IMR-90 (cell line): Measurements from ENCODE around the gene MRC2. TPM values are rescaled to one million over a fixed set of nuclear protein-coding genes. Genes with fewer than 3 reads are reported as not detected.

Source experiments
- ATAC-seq: fragments of 200-7000 bp; cut with Tn5 transposase; 2 replicates; pipeline ENCODE4 v1.9.1; 2020; ENCODE audit warnings: low read depth, mild to moderate bottlenecking, moderate library complexity
- BruUV-seq: library from RNA; stranded (reverse); fragments of 400-500 nt; replicated peaks from 2 replicates; lab custom pipeline; 2021; lab: Mats Ljungman, UMichigan
- CTCF ChIA-PET: fragments of 300-600 bp; formaldehyde crosslinking; extraction: SDS; loops from one replicate; lab custom pipeline; 2021; ENCODE audit warnings: antibody characterized with exemption; lab: Yijun Ruan, JAX
- POLR2A ChIA-PET: fragments of 300-600 bp; sonication (Branson Sonifier 250); formaldehyde crosslinking; loops from one replicate; lab custom pipeline; 2022; ENCODE audit warnings: antibody characterized with exemption; ENCODE audit not compliant: unreplicated experiment; lab: Charles Lee
- DNase-seq: peaks from one replicate; pipeline ENCODE4 v3.0.0; 2013
- H2AFZ ChIP-seq: replicated peaks from 2 replicates; pipeline ENCODE3; 2013; ENCODE audit warnings: low read length, mild to moderate bottlenecking; ENCODE audit not compliant: poor library complexity
- H2AK5ac ChIP-seq: 2 replicates; pipeline ENCODE4 v1.6.1; 2013; ENCODE audit warnings: low read depth, low read length, inconsistent platforms
- H2AK9ac ChIP-seq: replicated peaks from 2 replicates; pipeline ENCODE3; 2013; ENCODE audit warnings: mild to moderate bottlenecking, low read depth, low read length, moderate library complexity; ENCODE audit not compliant: poor library complexity
- H2BK120ac ChIP-seq: 2 replicates; pipeline ENCODE4 v1.6.1; 2013; ENCODE audit warnings: low read depth, low read length, inconsistent platforms
- H2BK15ac ChIP-seq: 3 replicates; pipeline ENCODE4 v1.6.1; 2013; ENCODE audit warnings: low read depth, low read length, inconsistent platforms
- H2BK20ac ChIP-seq: 2 replicates; pipeline ENCODE4 v1.6.1; 2013; ENCODE audit warnings: low read depth, mild to moderate bottlenecking, inconsistent platforms, low read length, moderate library complexity
- H2BK5ac ChIP-seq: 2 replicates; pipeline ENCODE4 v1.6.1; 2013; ENCODE audit warnings: mild to moderate bottlenecking, low read depth, low read length, inconsistent platforms; ENCODE audit not compliant: poor library complexity, severe bottlenecking
- H3K14ac ChIP-seq: replicated peaks from 2 replicates; pipeline ENCODE4 v1.6.1; 2013; ENCODE audit warnings: low read depth, low read length, inconsistent platforms
- H3K18ac ChIP-seq: 2 replicates; pipeline ENCODE4 v1.6.1; 2013; ENCODE audit warnings: low read depth, low read length, control low read depth
- H3K23ac ChIP-seq: 2 replicates; pipeline ENCODE4 v1.6.1; 2013; ENCODE audit warnings: low read depth, low read length, inconsistent platforms
- H3K27ac ChIP-seq: 2 replicates; pipeline ENCODE4 v1.5.1; 2013; ENCODE audit warnings: mild to moderate bottlenecking, control low read depth, low read length; ENCODE audit not compliant: insufficient read depth
- H3K27me3 ChIP-seq: 2 replicates; pipeline ENCODE4 v1.6.1; 2013; ENCODE audit warnings: low read length; ENCODE audit not compliant: control insufficient read depth, insufficient read depth
- H3K36me3 ChIP-seq: 2 replicates; pipeline ENCODE4 v1.6.1; 2013; ENCODE audit warnings: low read length, mixed read lengths; ENCODE audit not compliant: control insufficient read depth, insufficient read depth
- H3K4ac ChIP-seq: 2 replicates; pipeline ENCODE4 v1.6.1; 2013; ENCODE audit warnings: low read depth, low read length, inconsistent platforms
- H3K4me1 ChIP-seq: 2 replicates; pipeline ENCODE4 v1.6.1; 2013; ENCODE audit warnings: low read length, mixed read lengths; ENCODE audit not compliant: control insufficient read depth, insufficient read depth
- H3K4me2 ChIP-seq: 2 replicates; pipeline ENCODE4 v1.6.1; 2013; ENCODE audit warnings: low read depth, mild to moderate bottlenecking, control low read depth, low read length, moderate library complexity
- H3K4me3 ChIP-seq: 2 replicates; pipeline ENCODE4 v1.5.1; 2013; ENCODE audit warnings: low read depth, mild to moderate bottlenecking, control low read depth, low read length, moderate library complexity; ENCODE audit not compliant: insufficient read depth
- H3K56ac ChIP-seq: 2 replicates; pipeline ENCODE4 v1.6.1; 2013; ENCODE audit warnings: low read length, inconsistent platforms; ENCODE audit not compliant: insufficient read depth; ENCODE audit errors: extremely low read depth
- H3K79me1 ChIP-seq, 2 experiments: 2 replicates each; pipeline ENCODE4 v1.6.1; 2013; ENCODE audit warnings: low read length in 2 of 2, inconsistent platforms in 1 of 2, low read depth in 1 of 2
- H3K9ac ChIP-seq: 2 replicates; pipeline ENCODE4 v1.6.1; 2013; ENCODE audit warnings: low read depth, low read length, control low read depth
- H3K9me1 ChIP-seq: 2 replicates; pipeline ENCODE4 v1.6.1; 2013; ENCODE audit warnings: low read length, inconsistent platforms; ENCODE audit not compliant: insufficient read depth
- H3K9me3 ChIP-seq: 2 replicates; pipeline ENCODE4 v1.6.1; 2013; ENCODE audit warnings: low read length; ENCODE audit not compliant: control insufficient read depth, insufficient read depth
- H4K20me1 ChIP-seq: 2 replicates; pipeline ENCODE4 v1.6.1; 2013; ENCODE audit warnings: low read length, inconsistent platforms; ENCODE audit not compliant: insufficient read depth
- H4K5ac ChIP-seq: 2 replicates; pipeline ENCODE4 v1.6.1; 2013; ENCODE audit warnings: mild to moderate bottlenecking, low read depth, low read length, control low read depth
- H4K8ac ChIP-seq, 2 experiments: 2 replicates each; pipeline ENCODE4 v1.6.1; 2013; ENCODE audit warnings: low read depth in 2 of 2, low read length in 2 of 2, control low read depth in 1 of 2, inconsistent platforms in 1 of 2
- H4K91ac ChIP-seq: 2 replicates; pipeline ENCODE4 v1.6.1; 2013; ENCODE audit warnings: low read depth, low read length, inconsistent platforms; ENCODE audit not compliant: insufficient read depth
- BHLHE40 ChIP-seq: fragments of 150-350 bp; IDR thresholded peaks from 2 replicates; pipeline ENCODE4 v1.6.1; 2016; ENCODE audit warnings: mild to moderate bottlenecking, low read depth, low read length
- CEBPB ChIP-seq: IDR thresholded peaks from 2 replicates; pipeline ENCODE4 v1.6.1; 2012; ENCODE audit warnings: low read depth, low read length, improper control_type of control experiment
- CHD1 ChIP-seq: IDR thresholded peaks from 2 replicates; pipeline ENCODE4 v1.6.1; 2012; ENCODE audit warnings: low read depth, low read length, improper control_type of control experiment
- FOS ChIP-seq: fragments of 150-350 bp; IDR thresholded peaks from 2 replicates; pipeline ENCODE4 v1.6.1; 2016; ENCODE audit warnings: low read depth, low read length
- MAFK ChIP-seq: IDR thresholded peaks from 2 replicates; pipeline ENCODE4 v1.6.1; 2012; ENCODE audit warnings: low read depth, low read length, improper control_type of control experiment
- MAZ ChIP-seq: IDR thresholded peaks from 2 replicates; pipeline ENCODE4 v1.6.1; 2012; ENCODE audit warnings: low read depth, mild to moderate bottlenecking, low read length, improper control_type of control experiment, moderate library complexity, borderline replicate concordance
- MXI1 ChIP-seq: IDR thresholded peaks from 2 replicates; pipeline ENCODE4 v1.6.1; 2012; ENCODE audit warnings: low read depth, mild to moderate bottlenecking, low read length, moderate library complexity, borderline replicate concordance
- NFE2L2 ChIP-seq: fragments of 150-350 bp; IDR thresholded peaks from 2 replicates; pipeline ENCODE4 v1.6.1; 2016; ENCODE audit warnings: low read depth, mild to moderate bottlenecking, low read length
- POLR2A ChIP-seq: IDR thresholded peaks from 2 replicates; pipeline ENCODE4 v1.6.1; 2012; ENCODE audit warnings: mild to moderate bottlenecking, low read depth, low read length
- RAD21 ChIP-seq: IDR thresholded peaks from 2 replicates; pipeline ENCODE4 v1.6.1; 2012; ENCODE audit warnings: low read length, improper control_type of control experiment
- RCOR1 ChIP-seq: IDR thresholded peaks from 2 replicates; pipeline ENCODE4 v1.6.1; 2012; ENCODE audit warnings: mild to moderate bottlenecking, low read length, improper control_type of control experiment; ENCODE audit not compliant: insufficient replicate concordance
- RFX5 ChIP-seq: IDR thresholded peaks from 2 replicates; pipeline ENCODE4 v1.8.0; 2012; ENCODE audit warnings: low read depth, mild to moderate bottlenecking, low read length, moderate library complexity
- SMC3 ChIP-seq: fragments of 150-350 bp; IDR thresholded peaks from 2 replicates; pipeline ENCODE4 v1.6.1; 2016; ENCODE audit warnings: low read depth, mild to moderate bottlenecking, antibody characterized with exemption, low read length, moderate library complexity
- WGBS, 2 experiments: methylation state at CpG; one replicate each; pipeline versions ENCODE4 v1.1.5 to v1.1.7; 2013; ENCODE audit warnings: missing lambda C conversion rate in 2 of 2; ENCODE audit not compliant: insufficient read length in 1 of 2; ENCODE audit errors: extremely low coverage in 2 of 2; 5-methylcytosine and 5-hydroxymethylcytosine counted together
- dilution Hi-C: fragments of 300-500 bp; cut with HindIII; formaldehyde crosslinking; loops from one replicate; pipeline ENCODE4 v1.14.3; 2018; ENCODE audit warnings: low sequenced_read_pairs; ENCODE audit not compliant: unreplicated experiment
- in situ Hi-C: fragments of 300-500 bp; cut with MboI; formaldehyde crosslinking; loops from 3 replicates; pipeline ENCODE4 v1.14.3; 2019; ENCODE audit warnings: low sequenced_read_pairs, inconsistent platforms, mixed read lengths
- intact Hi-C: fragments of 100-400 bp; cut with micrococcal nuclease; formaldehyde crosslinking; loops from 2 replicates; pipeline ENCODE4 v1.10.0; 2022
- polyA plus RNA-seq, 3 experiments: library from polyadenylated mRNA; depleted of rRNA; stranded (reverse); fragments of >200 nt; gene quantifications; 2 replicates each; pipeline ENCODE4 v1.2.3, GENCODE V29; 2012; ENCODE audit warnings: low replicate concordance in 1 of 3
- total RNA-seq: library from RNA; depleted of rRNA; stranded (reverse); fragments of >200 nt; gene quantifications from 2 replicates; pipeline ENCODE4 v1.2.3, GENCODE V29; 2012
- TF ChIP-seq, protein P1 (sequence below): conservative IDR thresholded peaks from 2 replicates; pipeline ENCODE4 v1.5.1; 2012; ENCODE audit warnings: mild to moderate bottlenecking, low read depth, low read length, improper control_type of control experiment
- TF ChIP-seq, protein P2 (sequence below): fragments of 150-350 bp; IDR thresholded peaks from 2 replicates; pipeline ENCODE4 v1.6.1; 2017; ENCODE audit warnings: mild to moderate bottlenecking, antibody characterized with exemption, low read length, low read depth
- TF ChIP-seq, protein P3 (sequence below): fragments of 150-350 bp; IDR thresholded peaks from 2 replicates; pipeline ENCODE4 v1.6.1; 2016; ENCODE audit warnings: low read depth, mild to moderate bottlenecking, low read length, moderate library complexity, borderline replicate concordance

Gene MRC2
- total and polyA plus RNA-seq, 2 of the 4 experiments (the other 2 are of a cell fraction): 39.3 to 137 TPM

DNA sequence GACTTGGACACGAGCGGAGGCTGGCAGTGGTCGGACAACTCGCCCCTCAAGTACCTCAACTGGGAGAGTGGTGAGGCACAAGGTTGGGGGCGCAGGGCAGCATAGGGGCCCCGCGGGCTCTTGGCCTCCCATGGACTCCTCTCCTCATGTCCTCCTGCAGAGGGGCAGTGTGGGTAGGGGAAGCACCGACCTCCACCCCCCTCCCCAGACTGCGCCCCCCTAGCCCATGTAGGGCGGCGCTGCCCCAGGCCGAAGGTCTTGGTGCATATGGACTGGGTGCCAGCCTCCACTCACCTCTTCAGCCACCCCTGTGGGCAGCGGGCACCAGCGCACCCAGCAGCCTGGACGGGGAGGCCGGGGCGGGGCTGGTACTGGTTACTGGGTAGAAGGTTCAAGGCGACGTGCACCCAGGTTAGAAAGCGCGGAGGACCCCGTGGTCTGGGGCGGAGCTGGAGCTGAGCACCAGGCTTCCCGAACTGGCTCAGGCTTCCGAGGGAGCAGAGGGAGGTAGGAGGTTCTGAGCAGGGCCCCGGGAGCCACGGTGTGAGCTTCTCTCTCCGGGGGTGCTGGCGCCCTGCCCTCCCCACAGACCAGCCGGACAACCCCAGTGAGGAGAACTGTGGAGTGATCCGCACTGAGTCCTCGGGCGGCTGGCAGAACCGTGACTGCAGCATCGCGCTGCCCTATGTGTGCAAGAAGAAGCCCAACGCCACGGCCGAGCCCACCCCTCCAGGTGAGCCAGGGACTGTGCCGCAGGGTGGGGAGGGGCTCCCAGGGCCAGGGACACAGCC is 39.5 kb downstream of the MRC2 start:
- Histone ChIP-seq H2BK15ac (no peak overlapping the region), H3K23ac (no peak overlapping the region), H3K18ac (no peak overlapping the region), H2BK120ac (no peak overlapping the region), H3K4ac (no peak overlapping the region), H2AFZ (no peak overlapping the region), H2AK9ac (no peak overlapping the region), H3K4me3 (no peak overlapping the region), H4K91ac (no peak overlapping the region), H3K9me3 (no peaks in the 10 kb centered on the region), H4K20me1 (peaks cover 30% of the 10 kb centered on the region), H4K5ac (no peak overlapping the region), H2BK20ac (no peak overlapping the region), H3K36me3 (peaks cover 64% of the 10 kb centered on the region), H3K79me1 (peaks cover 31 to 76% of the 10 kb centered on the region in 2 experiments), H3K27me3 (no peaks in the 10 kb centered on the region), H3K56ac (no peak overlapping the region), H4K8ac (no peak overlapping the region), H3K9ac (no peak overlapping the region), H3K14ac (no peak overlapping the region), H3K4me2 (no peak overlapping the region), H2AK5ac (no peak overlapping the region), H2BK5ac (no peak overlapping the region), H3K9me1 (peaks cover 15% of the 10 kb centered on the region), H3K27ac (no peak overlapping the region), H3K4me1 (no peaks in the 10 kb centered on the region)
- CTCF ChIA-PET: no interaction called here
- dilution Hi-C loops (no loop called here), in situ Hi-C loops (no loop called here), intact Hi-C loops (no loop called here)
- DNase-seq (no peak), ATAC-seq (no peak)
- POLR2A ChIA-PET: no interaction called here
- WGBS, 2 experiments: 96% methylated on average over 9 of the region's 40 CpGs; no CpG with 5 or more reads in 1 of the 2 experiments
- no peak for TF ChIP-seq NFE2L2
- TF ChIP-seq FOS: no peak
- TF ChIP-seq CEBPB: no peak
- TF ChIP-seq MXI1: no peak
- TF ChIP-seq, protein P1, sequence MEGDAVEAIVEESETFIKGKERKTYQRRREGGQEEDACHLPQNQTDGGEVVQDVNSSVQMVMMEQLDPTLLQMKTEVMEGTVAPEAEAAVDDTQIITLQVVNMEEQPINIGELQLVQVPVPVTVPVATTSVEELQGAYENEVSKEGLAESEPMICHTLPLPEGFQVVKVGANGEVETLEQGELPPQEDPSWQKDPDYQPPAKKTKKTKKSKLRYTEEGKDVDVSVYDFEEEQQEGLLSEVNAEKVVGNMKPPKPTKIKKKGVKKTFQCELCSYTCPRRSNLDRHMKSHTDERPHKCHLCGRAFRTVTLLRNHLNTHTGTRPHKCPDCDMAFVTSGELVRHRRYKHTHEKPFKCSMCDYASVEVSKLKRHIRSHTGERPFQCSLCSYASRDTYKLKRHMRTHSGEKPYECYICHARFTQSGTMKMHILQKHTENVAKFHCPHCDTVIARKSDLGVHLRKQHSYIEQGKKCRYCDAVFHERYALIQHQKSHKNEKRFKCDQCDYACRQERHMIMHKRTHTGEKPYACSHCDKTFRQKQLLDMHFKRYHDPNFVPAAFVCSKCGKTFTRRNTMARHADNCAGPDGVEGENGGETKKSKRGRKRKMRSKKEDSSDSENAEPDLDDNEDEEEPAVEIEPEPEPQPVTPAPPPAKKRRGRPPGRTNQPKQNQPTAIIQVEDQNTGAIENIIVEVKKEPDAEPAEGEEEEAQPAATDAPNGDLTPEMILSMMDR: no peak
- TF ChIP-seq RAD21: no peak
- TF ChIP-seq MAFK: no peak
- no peak for TF ChIP-seq CHD1
- no peak for TF ChIP-seq RCOR1
- TF ChIP-seq, protein P2, sequence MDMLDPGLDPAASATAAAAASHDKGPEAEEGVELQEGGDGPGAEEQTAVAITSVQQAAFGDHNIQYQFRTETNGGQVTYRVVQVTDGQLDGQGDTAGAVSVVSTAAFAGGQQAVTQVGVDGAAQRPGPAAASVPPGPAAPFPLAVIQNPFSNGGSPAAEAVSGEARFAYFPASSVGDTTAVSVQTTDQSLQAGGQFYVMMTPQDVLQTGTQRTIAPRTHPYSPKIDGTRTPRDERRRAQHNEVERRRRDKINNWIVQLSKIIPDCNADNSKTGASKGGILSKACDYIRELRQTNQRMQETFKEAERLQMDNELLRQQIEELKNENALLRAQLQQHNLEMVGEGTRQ: no peak
- TF ChIP-seq BHLHE40: no peak
- TF ChIP-seq RFX5: no peak
- no peak for TF ChIP-seq MAZ
- TF ChIP-seq POLR2A: no peak
- no peak for TF ChIP-seq SMC3
- TF ChIP-seq, protein P3, sequence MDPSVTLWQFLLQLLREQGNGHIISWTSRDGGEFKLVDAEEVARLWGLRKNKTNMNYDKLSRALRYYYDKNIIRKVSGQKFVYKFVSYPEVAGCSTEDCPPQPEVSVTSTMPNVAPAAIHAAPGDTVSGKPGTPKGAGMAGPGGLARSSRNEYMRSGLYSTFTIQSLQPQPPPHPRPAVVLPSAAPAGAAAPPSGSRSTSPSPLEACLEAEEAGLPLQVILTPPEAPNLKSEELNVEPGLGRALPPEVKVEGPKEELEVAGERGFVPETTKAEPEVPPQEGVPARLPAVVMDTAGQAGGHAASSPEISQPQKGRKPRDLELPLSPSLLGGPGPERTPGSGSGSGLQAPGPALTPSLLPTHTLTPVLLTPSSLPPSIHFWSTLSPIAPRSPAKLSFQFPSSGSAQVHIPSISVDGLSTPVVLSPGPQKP: no peak
- BruUV-seq: no TSS peak
